Measurements from ENCODE around the gene POTEJ. TPM values are rescaled to one million over a fixed set of nuclear protein-coding genes. Genes with fewer than 3 reads are reported as not detected.
"Not testable (repeated sequence)": the region's sequence is repeated elsewhere in the genome, so short reads cannot be mapped to it uniquely, and the experiment has no call there.

The POTEJ gene
- polyA plus RNA-seq, 3 donors = not detected

- H3K9me3 ChIP-seq (replicated peaks in 1 of 2; ENCODE audit: control insufficient read depth in 1 of 2, insufficient read depth in 1 of 2, low read length in 2 of 2); H3K27me3 ChIP-seq (ENCODE audit: control insufficient read depth in 2 of 2, insufficient read depth in 2 of 2, low read length in 2 of 2); H3K9ac ChIP-seq (ENCODE audit: insufficient read depth, low read length, poor library complexity, severe bottlenecking); H3K36me3 ChIP-seq (replicated peaks in 1 of 2; ENCODE audit: control insufficient read depth in 1 of 2, insufficient read depth in 2 of 2, low read length in 2 of 2); H3K79me2 ChIP-seq (ENCODE audit: insufficient read depth, low read length); H2AFZ ChIP-seq (ENCODE audit: insufficient read depth, low read depth, low read length, poor library complexity, severe bottlenecking); H3K27ac Mint-ChIP-seq; intact Hi-C loops (cut with micrococcal nuclease); H3K27ac ChIP-seq (ENCODE audit: low read depth in 1 of 2, low read length in 2 of 2); H3K9me3 Mint-ChIP-seq; H3K4me2 ChIP-seq (replicated peaks; ENCODE audit: extremely low read depth, low read length, poor library complexity, severe bottlenecking); H3K4me1 ChIP-seq (ENCODE audit: control insufficient read depth in 1 of 2, insufficient read depth in 2 of 2, low read length in 2 of 2); H4K20me1 ChIP-seq (ENCODE audit: insufficient read depth, low read length); H3K4me1 Mint-ChIP-seq; DNase-seq; H3K4me3 ChIP-seq (replicated peaks in 1 of 3; ENCODE audit: low read depth in 2 of 3, low read length in 3 of 3); H3K4me3 Mint-ChIP-seq; H3K27me3 Mint-ChIP-seq (ENCODE audit: low read depth in 3 of 3); H3K36me3 Mint-ChIP-seq: not testable (repeated sequence)
- WGBS (ENCODE audit: insufficient coverage) = no CpG with 5 or more reads among the region's 1 CpG
These were observed 38.0 kb downstream of the POTEJ start for GRCh38 chr2:130649285-130649684.

- intact Hi-C loops (cut with micrococcal nuclease); H3K27ac ChIP-seq (ENCODE audit: low read depth in 1 of 2, low read length in 2 of 2); H3K9ac ChIP-seq (ENCODE audit: insufficient read depth, low read length, poor library complexity, severe bottlenecking); H3K4me3 Mint-ChIP-seq; H2AFZ ChIP-seq (ENCODE audit: insufficient read depth, low read depth, low read length, poor library complexity, severe bottlenecking); H4K20me1 ChIP-seq (ENCODE audit: insufficient read depth, low read length); H3K4me1 ChIP-seq (ENCODE audit: control insufficient read depth in 1 of 2, insufficient read depth in 2 of 2, low read length in 2 of 2); H3K27me3 Mint-ChIP-seq (ENCODE audit: low read depth in 3 of 3); H3K9me3 ChIP-seq (replicated peaks in 1 of 2; ENCODE audit: control insufficient read depth in 1 of 2, insufficient read depth in 1 of 2, low read length in 2 of 2); H3K79me2 ChIP-seq (ENCODE audit: insufficient read depth, low read length); DNase-seq; H3K36me3 Mint-ChIP-seq; H3K4me1 Mint-ChIP-seq; H3K4me3 ChIP-seq (replicated peaks in 1 of 3; ENCODE audit: low read depth in 2 of 3, low read length in 3 of 3); H3K36me3 ChIP-seq (replicated peaks in 1 of 2; ENCODE audit: control insufficient read depth in 1 of 2, insufficient read depth in 2 of 2, low read length in 2 of 2); H3K27me3 ChIP-seq (ENCODE audit: control insufficient read depth in 2 of 2, insufficient read depth in 2 of 2, low read length in 2 of 2); H3K4me2 ChIP-seq (replicated peaks; ENCODE audit: extremely low read depth, low read length, poor library complexity, severe bottlenecking); H3K27ac Mint-ChIP-seq: not testable (repeated sequence)
- peaks cover 0 to 10% (median 2%) of the 10 kb centered on the region in 7 donors for H3K9me3 Mint-ChIP-seq
- 93% methylated on average over 5 of the region's 6 CpGs for WGBS (ENCODE audit: insufficient coverage)
These were observed 53.3 kb downstream of the POTEJ start for GRCh38 chr2:130664506-130664905.

- H3K4me3 ChIP-seq (replicated peaks in 1 of 3; ENCODE audit: low read depth in 2 of 3, low read length in 3 of 3); H3K4me1 Mint-ChIP-seq; H3K9ac ChIP-seq (ENCODE audit: insufficient read depth, low read length, poor library complexity, severe bottlenecking); H3K36me3 ChIP-seq (replicated peaks in 1 of 2; ENCODE audit: control insufficient read depth in 1 of 2, insufficient read depth in 2 of 2, low read length in 2 of 2); H3K9me3 ChIP-seq (replicated peaks in 1 of 2; ENCODE audit: control insufficient read depth in 1 of 2, insufficient read depth in 1 of 2, low read length in 2 of 2); H3K36me3 Mint-ChIP-seq; H2AFZ ChIP-seq (ENCODE audit: insufficient read depth, low read depth, low read length, poor library complexity, severe bottlenecking); H3K4me3 Mint-ChIP-seq; H3K27me3 Mint-ChIP-seq (ENCODE audit: low read depth in 3 of 3); H4K20me1 ChIP-seq (ENCODE audit: insufficient read depth, low read length); H3K27ac Mint-ChIP-seq; H3K4me1 ChIP-seq (ENCODE audit: control insufficient read depth in 1 of 2, insufficient read depth in 2 of 2, low read length in 2 of 2); H3K27ac ChIP-seq (ENCODE audit: low read depth in 1 of 2, low read length in 2 of 2); intact Hi-C loops (cut with micrococcal nuclease); H3K4me2 ChIP-seq (replicated peaks; ENCODE audit: extremely low read depth, low read length, poor library complexity, severe bottlenecking); DNase-seq; H3K27me3 ChIP-seq (ENCODE audit: control insufficient read depth in 2 of 2, insufficient read depth in 2 of 2, low read length in 2 of 2); H3K79me2 ChIP-seq (ENCODE audit: insufficient read depth, low read length): not testable (repeated sequence)
- 86% methylated on average over 2 of the region's 5 CpGs for WGBS (ENCODE audit: insufficient coverage)
- H3K9me3 Mint-ChIP-seq = peaks cover 0 to 10% (median 2%) of the 10 kb centered on the region in 7 donors
These were observed 54.4 kb downstream of the POTEJ start for GRCh38 chr2:130665596-130665995.

- H4K20me1 ChIP-seq (ENCODE audit: insufficient read depth, low read length); H3K27me3 Mint-ChIP-seq (ENCODE audit: low read depth in 3 of 3); H3K4me3 ChIP-seq (replicated peaks in 1 of 3; ENCODE audit: low read depth in 2 of 3, low read length in 3 of 3); H3K27ac Mint-ChIP-seq; H3K79me2 ChIP-seq (ENCODE audit: insufficient read depth, low read length); H3K4me1 Mint-ChIP-seq; H3K9ac ChIP-seq (ENCODE audit: insufficient read depth, low read length, poor library complexity, severe bottlenecking); H3K4me2 ChIP-seq (replicated peaks; ENCODE audit: extremely low read depth, low read length, poor library complexity, severe bottlenecking); H3K4me3 Mint-ChIP-seq; H3K4me1 ChIP-seq (ENCODE audit: control insufficient read depth in 1 of 2, insufficient read depth in 2 of 2, low read length in 2 of 2); H2AFZ ChIP-seq (ENCODE audit: insufficient read depth, low read depth, low read length, poor library complexity, severe bottlenecking); H3K27me3 ChIP-seq (ENCODE audit: control insufficient read depth in 2 of 2, insufficient read depth in 2 of 2, low read length in 2 of 2); H3K9me3 ChIP-seq (replicated peaks in 1 of 2; ENCODE audit: control insufficient read depth in 1 of 2, insufficient read depth in 1 of 2, low read length in 2 of 2); DNase-seq; intact Hi-C loops (cut with micrococcal nuclease); H3K36me3 Mint-ChIP-seq; H3K36me3 ChIP-seq (replicated peaks in 1 of 2; ENCODE audit: control insufficient read depth in 1 of 2, insufficient read depth in 2 of 2, low read length in 2 of 2); H3K27ac ChIP-seq (ENCODE audit: low read depth in 1 of 2, low read length in 2 of 2): not testable (repeated sequence)
- WGBS (ENCODE audit: insufficient coverage) = 100% methylated on average over 4 of the region's 10 CpGs
- H3K9me3 Mint-ChIP-seq = peaks cover 0 to 10% (median 2%) of the 10 kb centered on the region in 7 donors
These were observed 56.3 kb downstream of the POTEJ start for GRCh38 chr2:130667516-130667915.

Data from CD14-positive monocyte (primary cell).